PC-9 (cell line): Measurements from ENCODE around the gene TRIM61.
"Not testable (repeated sequence)": the region's sequence is repeated elsewhere in the genome, so short reads cannot be mapped to it uniquely, and the experiment has no call there.

Experiments used
- EZH2 ChIP-seq: fragments of 200-600 bp; sonication (generic); IDR thresholded peaks from 2 replicates; pipeline ENCODE4 v1.8.0; 2017; ENCODE audit warnings: antibody characterized with exemption, low read depth
- TF ChIP-seq, protein P1 (sequence below): fragments of 200-600 bp; sonication (generic); conservative IDR thresholded peaks from 2 replicates; pipeline ENCODE4 v1.6.1; 2017; ENCODE audit warnings: mixed run types, antibody characterized with exemption, mild to moderate bottlenecking, moderate library complexity

DNA sequence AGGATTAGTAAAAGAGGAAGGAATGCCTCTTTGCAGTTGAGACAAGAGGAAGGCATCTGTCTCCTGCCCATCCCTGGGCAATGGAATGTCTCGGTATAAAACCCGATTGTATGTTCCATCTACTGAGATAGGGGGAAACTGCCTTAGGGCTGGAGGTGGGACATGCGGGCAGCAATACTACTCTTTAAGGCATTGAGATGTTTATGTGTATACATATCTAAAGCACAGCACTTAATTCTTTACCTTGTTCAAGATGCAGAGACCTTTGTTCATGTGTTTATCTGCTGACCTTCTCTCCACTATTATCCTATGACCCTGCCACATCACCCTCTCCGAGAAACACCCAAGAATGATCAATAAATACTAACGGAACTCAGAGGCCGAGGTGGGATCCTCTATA is 18.7 kb upstream of the TRIM61 start:
- not testable (repeated sequence) for TF ChIP-seq EZH2
- TF ChIP-seq, protein P1, sequence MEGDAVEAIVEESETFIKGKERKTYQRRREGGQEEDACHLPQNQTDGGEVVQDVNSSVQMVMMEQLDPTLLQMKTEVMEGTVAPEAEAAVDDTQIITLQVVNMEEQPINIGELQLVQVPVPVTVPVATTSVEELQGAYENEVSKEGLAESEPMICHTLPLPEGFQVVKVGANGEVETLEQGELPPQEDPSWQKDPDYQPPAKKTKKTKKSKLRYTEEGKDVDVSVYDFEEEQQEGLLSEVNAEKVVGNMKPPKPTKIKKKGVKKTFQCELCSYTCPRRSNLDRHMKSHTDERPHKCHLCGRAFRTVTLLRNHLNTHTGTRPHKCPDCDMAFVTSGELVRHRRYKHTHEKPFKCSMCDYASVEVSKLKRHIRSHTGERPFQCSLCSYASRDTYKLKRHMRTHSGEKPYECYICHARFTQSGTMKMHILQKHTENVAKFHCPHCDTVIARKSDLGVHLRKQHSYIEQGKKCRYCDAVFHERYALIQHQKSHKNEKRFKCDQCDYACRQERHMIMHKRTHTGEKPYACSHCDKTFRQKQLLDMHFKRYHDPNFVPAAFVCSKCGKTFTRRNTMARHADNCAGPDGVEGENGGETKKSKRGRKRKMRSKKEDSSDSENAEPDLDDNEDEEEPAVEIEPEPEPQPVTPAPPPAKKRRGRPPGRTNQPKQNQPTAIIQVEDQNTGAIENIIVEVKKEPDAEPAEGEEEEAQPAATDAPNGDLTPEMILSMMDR = not testable (repeated sequence)
